Measurements from ENCODE around the gene WEE2. TPM values are rescaled to one million over a fixed set of nuclear protein-coding genes. Genes with fewer than 3 reads are reported as not detected.

The WEE2 gene
- not detected for total RNA-seq

DNA sequence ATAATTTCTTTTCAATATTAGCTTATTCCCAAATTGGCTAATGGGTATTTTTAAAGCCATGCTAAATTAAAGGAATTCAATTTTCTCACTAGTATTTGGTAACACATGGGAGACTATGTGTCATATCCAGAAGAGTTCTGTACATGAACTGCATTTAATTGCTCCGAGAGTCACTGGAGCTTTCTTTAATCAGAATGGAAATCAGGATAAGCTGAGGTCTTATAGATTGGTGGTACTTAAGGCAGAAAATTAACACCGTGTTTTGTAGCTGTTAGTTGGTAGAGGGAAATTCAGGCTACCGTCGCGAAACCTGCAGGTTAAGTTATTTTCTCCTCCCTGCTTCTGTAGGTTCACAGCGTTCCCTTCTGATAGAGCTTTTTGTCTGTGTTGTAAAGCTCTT is at the start of gene WEE2:
WEE2 (plus strand) TSS at position 3 of the 400 bp plus-strand sequence. CDS start 406 bp downstream, outside the sequence.
- H3K4me1 ChIP-seq: no peaks in the 10 kb centered on the region
- no peaks in the 10 kb centered on the region for H3K36me3 ChIP-seq
- no peak within 1 kb of the TSS for H3K4me3 ChIP-seq
- TF ChIP-seq POLR2AphosphoS5 (IDR thresholded peaks at IDR 0.05): no peak
- TF ChIP-seq POLR2A (IDR thresholded peaks at IDR 0.05): no peak
- TF ChIP-seq, protein P1, sequence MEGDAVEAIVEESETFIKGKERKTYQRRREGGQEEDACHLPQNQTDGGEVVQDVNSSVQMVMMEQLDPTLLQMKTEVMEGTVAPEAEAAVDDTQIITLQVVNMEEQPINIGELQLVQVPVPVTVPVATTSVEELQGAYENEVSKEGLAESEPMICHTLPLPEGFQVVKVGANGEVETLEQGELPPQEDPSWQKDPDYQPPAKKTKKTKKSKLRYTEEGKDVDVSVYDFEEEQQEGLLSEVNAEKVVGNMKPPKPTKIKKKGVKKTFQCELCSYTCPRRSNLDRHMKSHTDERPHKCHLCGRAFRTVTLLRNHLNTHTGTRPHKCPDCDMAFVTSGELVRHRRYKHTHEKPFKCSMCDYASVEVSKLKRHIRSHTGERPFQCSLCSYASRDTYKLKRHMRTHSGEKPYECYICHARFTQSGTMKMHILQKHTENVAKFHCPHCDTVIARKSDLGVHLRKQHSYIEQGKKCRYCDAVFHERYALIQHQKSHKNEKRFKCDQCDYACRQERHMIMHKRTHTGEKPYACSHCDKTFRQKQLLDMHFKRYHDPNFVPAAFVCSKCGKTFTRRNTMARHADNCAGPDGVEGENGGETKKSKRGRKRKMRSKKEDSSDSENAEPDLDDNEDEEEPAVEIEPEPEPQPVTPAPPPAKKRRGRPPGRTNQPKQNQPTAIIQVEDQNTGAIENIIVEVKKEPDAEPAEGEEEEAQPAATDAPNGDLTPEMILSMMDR (IDR thresholded peaks at IDR 0.05): no peak
- no peak for DNase-seq (ENCODE audit: low spot score in 2 of 2)
- no peaks in the 10 kb centered on the region for H3K27me3 ChIP-seq
- H3K9me3 ChIP-seq: no peaks in the 10 kb centered on the region
- intact Hi-C loops (cut with DNase I; ENCODE audit: low total_unique reads): no loop called here
- H3K27ac ChIP-seq: no peak within 1 kb of the TSS

DNA sequence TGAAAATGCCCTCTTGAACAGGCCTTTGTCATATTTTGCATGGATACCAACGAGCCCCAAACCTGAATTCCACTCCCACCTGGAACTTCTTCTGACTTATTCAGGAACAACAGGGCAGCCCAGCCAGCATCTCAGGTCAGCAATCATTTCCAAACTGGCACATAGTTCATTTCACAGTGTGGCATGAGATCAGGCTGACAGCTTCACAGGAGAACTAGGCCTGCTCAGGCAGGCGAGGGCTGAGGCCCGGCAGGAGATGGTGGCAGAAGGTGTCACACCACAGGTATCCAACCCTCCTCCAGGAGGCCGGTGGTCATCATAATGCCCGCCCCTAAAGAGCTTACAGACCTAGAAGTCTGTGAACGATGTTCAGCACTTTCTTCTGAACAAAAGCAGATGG is 48.7 kb upstream of the WEE2 start:
- Histone ChIP-seq H3K27ac (no peak overlapping the region), H3K9me3 (no peaks in the 10 kb centered on the region), H3K4me3 (no peak overlapping the region), H3K36me3 (no peaks in the 10 kb centered on the region), H3K4me1 (no peaks in the 10 kb centered on the region), H3K27me3 (no peaks in the 10 kb centered on the region)
- intact Hi-C loops (cut with DNase I; ENCODE audit: low total_unique reads): no loop called here
- TF ChIP-seq, protein P1 (IDR thresholded peaks at IDR 0.05): no peak
- no peak for DNase-seq (ENCODE audit: low spot score in 2 of 2)

DNA sequence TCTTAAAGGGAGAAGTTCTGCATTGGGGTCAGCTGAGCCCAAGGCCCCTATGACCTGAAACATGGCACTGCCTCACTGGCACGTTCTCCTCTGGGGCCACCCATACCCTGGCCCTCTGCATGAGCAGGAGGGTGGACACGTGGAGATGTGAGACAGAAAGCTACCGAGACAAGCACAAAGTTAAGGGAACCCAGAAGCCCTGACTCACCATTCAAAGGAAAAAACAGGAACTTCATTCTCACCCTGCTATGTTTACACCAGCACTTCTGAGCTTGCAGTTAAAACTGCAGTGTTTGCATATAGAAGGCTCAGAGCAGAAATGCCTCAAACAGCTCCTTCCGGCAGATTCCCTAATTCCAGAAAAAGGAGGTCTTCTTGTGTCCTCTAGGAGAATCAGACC is 47.9 kb upstream of the WEE2 start:
- no peaks in the 10 kb centered on the region for H3K4me1 ChIP-seq
- no peaks in the 10 kb centered on the region for H3K9me3 ChIP-seq
- TF ChIP-seq POLR2A (IDR thresholded peaks at IDR 0.05) (no peak), POLR2AphosphoS5 (IDR thresholded peaks at IDR 0.05) (no peak)
- TF ChIP-seq, protein P1 (IDR thresholded peaks at IDR 0.05): no peak
- H3K27me3 ChIP-seq: no peaks in the 10 kb centered on the region
- DNase-seq (ENCODE audit: low spot score in 2 of 2): no peak
- intact Hi-C loops (cut with DNase I; ENCODE audit: low total_unique reads): no loop called here
- H3K36me3 ChIP-seq: no peaks in the 10 kb centered on the region
- no peak overlapping the region for H3K4me3 ChIP-seq
- H3K27ac ChIP-seq: no peak overlapping the region

DNA sequence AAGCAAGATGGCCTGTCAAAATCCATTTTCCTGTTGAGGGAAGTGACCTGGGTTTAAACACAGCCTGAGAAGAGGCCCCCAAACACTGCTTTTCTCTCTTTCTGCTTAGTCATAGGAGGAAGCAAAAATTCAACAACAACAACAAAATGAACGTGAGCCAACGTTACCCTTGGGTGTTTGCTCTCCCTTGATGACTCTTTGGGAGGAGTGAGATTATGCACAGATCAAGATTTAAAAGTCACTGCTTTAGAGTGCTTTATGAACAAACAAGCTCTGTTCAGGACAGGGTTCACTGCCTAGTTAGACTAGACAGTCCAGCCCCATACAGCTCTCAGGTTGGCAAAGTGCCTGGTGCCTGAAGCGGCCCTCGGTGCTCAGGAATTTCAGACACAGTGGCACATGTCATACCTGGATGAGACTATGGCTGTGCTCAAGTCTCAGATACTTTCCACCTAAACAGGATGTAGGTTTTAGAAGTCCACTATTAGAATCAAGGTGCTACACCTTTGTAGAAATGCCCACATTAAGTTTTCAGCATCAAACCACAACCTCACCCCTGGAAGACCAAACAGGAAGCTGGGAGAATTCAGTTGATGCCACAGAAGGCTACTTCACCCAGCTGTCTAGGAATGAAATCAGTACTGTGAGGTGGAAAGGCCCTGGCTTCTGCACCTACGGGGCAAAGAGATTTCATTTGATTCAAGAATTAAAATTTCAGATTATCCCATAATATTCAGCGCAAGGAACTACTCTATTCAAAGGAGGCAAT is 44.9 kb upstream of the WEE2 start:
- peak; percentile 80 to 89 for DNase-seq (ENCODE audit: low spot score in 2 of 2)
- H3K36me3 ChIP-seq: no peaks in the 10 kb centered on the region
- intact Hi-C loops (cut with DNase I; ENCODE audit: low total_unique reads): no loop called here
- H3K27me3 ChIP-seq: no peaks in the 10 kb centered on the region
- H3K9me3 ChIP-seq: no peaks in the 10 kb centered on the region
- no peaks in the 10 kb centered on the region for H3K4me1 ChIP-seq
- peak overlapping the region; percentile 54 to 78 for H3K27ac ChIP-seq
- TF ChIP-seq POLR2AphosphoS5 (IDR thresholded peaks at IDR 0.05): peak in 1 of 3 donors; percentile 28
- TF ChIP-seq, protein P1 (IDR thresholded peaks at IDR 0.05): no peak
- H3K4me3 ChIP-seq: no peak overlapping the region

DNA sequence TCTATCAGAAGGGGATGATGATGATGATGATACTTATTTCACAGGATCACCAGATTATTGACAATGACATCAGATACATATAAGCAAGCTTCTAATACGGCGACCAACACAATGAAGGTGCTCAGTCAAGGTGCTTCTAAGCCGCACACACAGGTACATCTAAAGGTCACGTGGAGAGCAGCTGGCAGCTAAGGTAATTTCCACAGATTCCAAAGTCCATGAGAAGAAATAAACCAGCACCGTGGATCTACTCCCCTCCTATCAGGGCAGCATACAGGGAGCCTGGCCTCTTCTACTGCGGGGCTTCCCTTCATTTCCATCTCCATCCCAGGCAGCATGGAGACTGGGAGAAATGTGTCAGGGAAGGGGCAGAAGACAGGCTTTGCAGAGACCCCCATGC is 43.7 kb upstream of the WEE2 start:
- no peak for DNase-seq (ENCODE audit: low spot score in 2 of 2)
- Histone ChIP-seq H3K4me1 (no peaks in the 10 kb centered on the region), H3K27ac (peak overlapping the region; percentile 54 to 78), H3K9me3 (no peaks in the 10 kb centered on the region), H3K4me3 (no peak overlapping the region), H3K27me3 (no peaks in the 10 kb centered on the region), H3K36me3 (no peaks in the 10 kb centered on the region)
- intact Hi-C loops (cut with DNase I; ENCODE audit: low total_unique reads): no loop called here
- TF ChIP-seq POLR2A (IDR thresholded peaks at IDR 0.05) (no peak), POLR2AphosphoS5 (IDR thresholded peaks at IDR 0.05) (no peak)
- TF ChIP-seq, protein P1 (IDR thresholded peaks at IDR 0.05): no peak

Data from breast epithelium (tissue), 4 donors.